KMS-11 (cell line): ENCODE measurements around the gene BAIAP2.

ENCODE experiments used
- H2AFZ ChIP-seq: fragments of 200-600 bp; sonication (generic); 2 replicates; pipeline ENCODE4 v1.6.1; 2016; ENCODE audit warnings: antibody characterized with exemption, mixed run types, low read depth
- H3K27ac ChIP-seq: fragments of 200-600 bp; sonication (generic); 2 replicates; pipeline ENCODE4 v1.6.1; 2016; ENCODE audit warnings: mild to moderate bottlenecking, mixed run types
- H3K27me3 ChIP-seq: fragments of 200-600 bp; sonication (generic); 2 replicates; pipeline ENCODE4 v1.6.1; 2017; ENCODE audit warnings: mild to moderate bottlenecking, low read depth, mixed run types, moderate library complexity; ENCODE audit not compliant: insufficient read depth
- H3K36me3 ChIP-seq: fragments of 200-600 bp; sonication (generic); 2 replicates; pipeline ENCODE4 v1.6.1; 2017; ENCODE audit warnings: mild to moderate bottlenecking, mixed run types; ENCODE audit not compliant: insufficient read depth
- H3K4me1 ChIP-seq: fragments of 200-600 bp; sonication (generic); 2 replicates; pipeline ENCODE4 v1.6.1; 2016; ENCODE audit warnings: mild to moderate bottlenecking, low read depth, mixed run types; ENCODE audit not compliant: poor library complexity, severe bottlenecking
- H3K4me2 ChIP-seq: fragments of 200-600 bp; sonication (generic); 2 replicates; pipeline ENCODE4 v1.7.0; 2016; ENCODE audit warnings: mild to moderate bottlenecking, mixed run types
- H3K4me3 ChIP-seq: fragments of 200-600 bp; sonication (generic); IDR thresholded peaks from 2 replicates; pipeline ENCODE4 v1.6.1; 2017; ENCODE audit warnings: low read depth, low read length, mixed read lengths; ENCODE audit not compliant: insufficient read depth
- H3K79me2 ChIP-seq: fragments of 200-600 bp; sonication (generic); 2 replicates; pipeline ENCODE4 v1.6.1; 2016; ENCODE audit warnings: low read depth, mixed run types; ENCODE audit not compliant: insufficient read depth
- H3K9ac ChIP-seq: fragments of 200-600 bp; sonication (generic); 2 replicates; pipeline ENCODE4 v1.6.1; 2016; ENCODE audit warnings: mild to moderate bottlenecking, mixed run types
- H4K20me1 ChIP-seq: fragments of 200-600 bp; sonication (generic); 2 replicates; pipeline ENCODE4 v1.6.1; 2016; ENCODE audit warnings: mild to moderate bottlenecking, mixed run types; ENCODE audit not compliant: insufficient read depth
- TF ChIP-seq, protein P1 (sequence below): fragments of 200-600 bp; sonication (generic); conservative IDR thresholded peaks from 2 replicates; pipeline ENCODE4 v1.6.1; 2017; ENCODE audit warnings: low read depth, mild to moderate bottlenecking, antibody characterized with exemption, low read length, moderate library complexity, mixed read lengths

BAIAP2 gene

DNA sequence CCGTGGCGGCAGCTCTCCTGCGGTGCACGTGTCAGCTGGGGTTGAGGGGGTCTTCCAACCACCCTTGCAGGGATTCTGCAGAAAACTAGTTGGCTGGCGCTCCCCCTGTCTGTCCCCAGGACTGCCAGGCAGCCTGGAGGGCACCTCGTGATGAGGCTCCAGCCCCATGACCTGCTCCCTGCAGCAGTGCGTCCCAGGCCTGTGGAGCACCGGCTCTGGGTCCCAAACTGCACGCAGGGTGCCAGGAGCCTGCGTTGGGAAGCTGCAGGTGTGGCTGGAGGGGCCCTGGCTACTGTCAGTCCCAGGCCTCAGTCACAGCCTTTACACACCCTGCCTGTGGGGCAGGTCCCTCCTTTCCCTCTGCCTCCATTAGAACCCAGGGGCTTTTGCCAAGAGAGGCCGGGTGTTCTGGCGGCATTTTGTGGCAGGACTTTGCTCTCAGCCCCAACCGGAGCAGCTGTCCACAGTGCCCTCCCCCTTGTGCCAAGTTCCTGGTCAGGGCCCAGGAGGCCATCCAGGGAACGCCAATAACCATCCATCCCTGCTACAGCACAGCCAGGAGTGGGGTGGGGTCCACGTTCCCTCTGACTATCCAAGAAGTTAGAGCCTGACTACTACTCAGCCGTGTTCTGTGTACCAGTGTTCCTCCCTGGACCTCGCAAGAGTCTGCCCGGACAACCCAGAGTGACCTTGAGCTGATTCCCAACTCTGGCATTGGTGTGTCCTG is 34.2 kb upstream of the BAIAP2 start:
- Histone ChIP-seq H3K9ac (no peak overlapping the region), H2AFZ (no peak overlapping the region), H4K20me1 (no peaks in the 10 kb centered on the region), H3K36me3 (no peaks in the 10 kb centered on the region; the same call in 1 of the 2 replicates), H3K4me3 (no peak overlapping the region), H3K79me2 (no peaks in the 10 kb centered on the region), H3K4me1 (peaks cover 10% of the 10 kb centered on the region), H3K4me2 (no peak overlapping the region), H3K27ac (no peak overlapping the region), H3K27me3 (no peaks in the 10 kb centered on the region)
- TF ChIP-seq, protein P1, sequence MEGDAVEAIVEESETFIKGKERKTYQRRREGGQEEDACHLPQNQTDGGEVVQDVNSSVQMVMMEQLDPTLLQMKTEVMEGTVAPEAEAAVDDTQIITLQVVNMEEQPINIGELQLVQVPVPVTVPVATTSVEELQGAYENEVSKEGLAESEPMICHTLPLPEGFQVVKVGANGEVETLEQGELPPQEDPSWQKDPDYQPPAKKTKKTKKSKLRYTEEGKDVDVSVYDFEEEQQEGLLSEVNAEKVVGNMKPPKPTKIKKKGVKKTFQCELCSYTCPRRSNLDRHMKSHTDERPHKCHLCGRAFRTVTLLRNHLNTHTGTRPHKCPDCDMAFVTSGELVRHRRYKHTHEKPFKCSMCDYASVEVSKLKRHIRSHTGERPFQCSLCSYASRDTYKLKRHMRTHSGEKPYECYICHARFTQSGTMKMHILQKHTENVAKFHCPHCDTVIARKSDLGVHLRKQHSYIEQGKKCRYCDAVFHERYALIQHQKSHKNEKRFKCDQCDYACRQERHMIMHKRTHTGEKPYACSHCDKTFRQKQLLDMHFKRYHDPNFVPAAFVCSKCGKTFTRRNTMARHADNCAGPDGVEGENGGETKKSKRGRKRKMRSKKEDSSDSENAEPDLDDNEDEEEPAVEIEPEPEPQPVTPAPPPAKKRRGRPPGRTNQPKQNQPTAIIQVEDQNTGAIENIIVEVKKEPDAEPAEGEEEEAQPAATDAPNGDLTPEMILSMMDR = no peak

DNA sequence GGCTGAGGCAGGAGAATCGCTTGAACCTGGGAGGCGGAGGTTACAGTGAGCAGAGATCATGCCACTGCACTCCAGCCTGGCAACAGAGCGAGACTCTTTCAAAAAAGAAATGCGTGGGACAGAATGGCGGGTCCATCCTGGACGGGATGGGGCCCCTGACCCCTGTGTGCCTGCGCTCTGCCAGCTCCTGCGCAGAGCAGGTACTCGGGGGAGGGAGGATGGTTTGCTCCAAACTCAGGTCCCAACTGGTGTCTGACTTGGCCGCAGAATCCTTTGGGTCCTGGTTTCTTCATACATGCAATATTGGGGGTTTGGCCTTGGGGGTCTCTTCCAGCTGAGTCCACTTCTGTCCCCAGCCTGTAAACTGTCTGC is 33.0 kb upstream of the BAIAP2 start:
- Histone ChIP-seq H3K79me2 (no peaks in the 10 kb centered on the region), H3K9ac (no peak overlapping the region), H4K20me1 (no peaks in the 10 kb centered on the region), H3K4me2 (no peak overlapping the region), H3K4me3 (no peak overlapping the region), H3K4me1 (peaks cover 10% of the 10 kb centered on the region), H3K36me3 (no peaks in the 10 kb centered on the region; the same call in 1 of the 2 replicates), H3K27me3 (peaks cover 9% of the 10 kb centered on the region; the same call in 1 of the 2 replicates), H3K27ac (no peak overlapping the region), H2AFZ (no peak overlapping the region)
- TF ChIP-seq, protein P1 = no peak

DNA sequence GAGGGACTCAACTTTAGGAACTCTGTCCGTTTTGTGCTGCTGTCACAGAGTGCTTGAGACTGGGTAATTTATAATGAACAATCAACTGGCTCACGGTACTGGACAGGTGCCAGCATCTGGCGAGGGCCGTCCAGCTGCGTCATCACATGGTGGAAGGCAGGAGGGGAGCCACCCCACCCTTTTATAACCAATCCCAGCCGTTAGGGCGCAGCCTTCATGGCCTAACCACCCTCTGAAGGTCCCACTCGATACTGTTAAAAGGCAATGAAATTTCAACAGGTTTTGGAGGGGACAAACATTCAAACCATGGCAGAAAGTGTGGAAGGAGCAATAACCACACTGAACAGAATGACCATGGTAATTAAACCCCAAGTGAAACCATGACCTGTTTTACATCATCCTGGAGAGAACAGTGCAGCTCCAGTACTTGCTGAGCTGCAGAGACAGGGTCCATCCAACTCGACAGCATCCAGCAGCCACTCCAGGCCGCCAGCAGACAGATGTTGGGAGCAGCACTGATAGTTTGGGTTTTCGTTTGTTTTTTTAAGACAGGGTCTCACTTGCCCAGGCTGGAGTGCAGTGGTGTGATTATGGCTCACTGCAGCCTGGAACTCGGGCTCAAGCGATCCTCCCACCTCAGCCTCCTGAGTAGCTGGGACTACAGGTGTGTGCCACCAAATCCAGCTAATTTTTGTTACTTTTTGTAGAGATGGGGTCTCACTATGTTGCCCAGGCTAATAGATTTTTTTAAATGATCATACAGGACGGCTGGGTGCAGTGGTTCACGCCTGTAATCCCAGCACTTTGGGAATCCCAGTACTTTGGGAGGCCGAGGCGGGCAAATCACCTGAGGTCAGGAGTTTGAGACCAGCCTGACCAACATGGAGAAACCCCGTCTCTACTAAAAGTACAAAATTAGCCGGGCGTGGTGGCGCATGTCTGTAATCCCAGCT is 32.3 kb upstream of the BAIAP2 start:
- H3K4me2 ChIP-seq = no peak overlapping the region

DNA sequence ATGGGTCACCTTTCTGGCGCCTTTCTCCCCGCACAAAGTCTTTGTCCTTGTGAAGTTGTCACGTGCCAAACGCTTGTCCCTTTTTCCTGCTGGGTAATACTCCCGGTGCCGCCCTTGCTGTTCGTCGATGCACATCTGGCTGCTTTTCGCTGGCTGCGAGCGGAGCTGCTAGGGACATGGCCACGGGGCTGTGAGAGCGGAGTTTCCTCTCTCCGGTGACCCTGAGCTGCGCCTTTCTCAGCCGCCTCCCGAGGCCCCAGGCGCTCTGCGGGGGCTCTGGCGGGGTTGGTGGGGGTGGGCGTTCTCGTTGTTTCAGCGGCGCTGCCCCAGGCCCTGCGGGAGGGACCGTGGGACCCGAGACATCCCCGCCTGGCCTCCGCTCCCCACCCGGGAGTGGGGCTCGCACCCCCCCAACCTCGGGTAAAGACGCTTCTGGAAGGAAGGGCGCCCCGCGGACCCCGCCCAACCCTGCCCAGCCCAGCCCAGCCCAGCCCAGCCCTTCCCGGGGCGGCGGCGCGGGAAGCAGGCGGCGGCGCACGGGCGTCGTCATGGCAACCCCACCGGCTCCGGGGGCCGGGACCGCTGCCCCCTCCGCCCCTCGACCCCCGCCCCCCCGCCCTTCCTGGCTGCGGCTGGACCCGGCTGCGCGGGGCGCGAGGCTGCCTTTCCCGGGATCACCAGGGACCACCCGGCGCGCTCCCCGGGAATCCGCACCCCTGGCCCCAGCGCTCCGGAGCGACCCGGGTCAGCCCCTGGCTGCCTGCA is 31.1 kb upstream of the BAIAP2 start:
- H3K4me2 ChIP-seq = no peak overlapping the region
- no peak overlapping the region for H3K27ac ChIP-seq
- H3K9ac ChIP-seq = no peak overlapping the region
- no peak overlapping the region for H2AFZ ChIP-seq
- H3K79me2 ChIP-seq = no peaks in the 10 kb centered on the region
- TF ChIP-seq, protein P1 = no peak
- no peaks in the 10 kb centered on the region for H4K20me1 ChIP-seq
- H3K4me3 ChIP-seq = no peak overlapping the region
- peaks cover 26% of the 10 kb centered on the region for H3K27me3 ChIP-seq
- peaks cover 10% of the 10 kb centered on the region for H3K4me1 ChIP-seq
- no peaks in the 10 kb centered on the region for H3K36me3 ChIP-seq

More for the DNA sequence above, 32.3 kb upstream of the BAIAP2 start:
- Histone ChIP-seq H4K20me1 (no peaks in the 10 kb centered on the region), H3K79me2 (no peaks in the 10 kb centered on the region), H3K36me3 (no peaks in the 10 kb centered on the region; the same call in 1 of the 2 replicates), H3K4me3 (no peak overlapping the region), H2AFZ (no peak overlapping the region), H3K27me3 (peaks cover 14% of the 10 kb centered on the region; the same call in 1 of the 2 replicates), H3K4me1 (peaks cover 10% of the 10 kb centered on the region), H3K27ac (no peak overlapping the region), H3K9ac (no peak overlapping the region)
- TF ChIP-seq, protein P1 = no peak
